GM19395 (cell line): ENCODE data around the gene SPEM1.

Source experiments
- ATAC-seq: cut with Tn5 transposase; IDR thresholded peaks from one replicate; pipeline ENCODE4 v1.9.1; 2021; ENCODE audit warnings: mild to moderate bottlenecking, moderate library complexity; ENCODE audit not compliant: unreplicated experiment

The SPEM1 gene

GRCh38 chr17:7417056-7417655 is 3.0 kb upstream of the SPEM1 start:
- ATAC-seq, result no peak

GRCh38 chr17:7418472-7419152 is 1.5 kb upstream of the SPEM1 start:
- no peak for ATAC-seq

GRCh38 chr17:7421186-7421585 is 1.1 kb downstream of the SPEM1 start:
- ATAC-seq, result no peak

DNA sequence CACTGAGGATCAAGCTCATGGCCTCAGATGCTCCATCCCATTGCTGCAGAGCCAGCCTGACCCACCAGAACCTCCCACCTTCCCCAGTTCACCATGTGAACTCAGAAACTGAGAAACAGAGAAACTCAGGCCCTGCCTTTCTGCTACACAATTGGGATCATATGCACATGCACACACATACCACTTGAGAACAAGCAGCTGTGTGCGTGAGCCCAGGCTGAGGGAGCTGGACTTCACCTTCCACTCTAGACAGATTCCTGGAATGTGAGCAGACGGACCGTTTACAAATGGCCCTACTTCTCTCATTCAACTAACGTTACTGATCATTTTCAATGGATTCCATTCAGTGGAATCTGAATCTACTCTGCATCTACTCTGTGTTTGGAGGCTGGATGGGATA is 3.6 kb downstream of the SPEM1 start:
- ATAC-seq, result no peak

DNA sequence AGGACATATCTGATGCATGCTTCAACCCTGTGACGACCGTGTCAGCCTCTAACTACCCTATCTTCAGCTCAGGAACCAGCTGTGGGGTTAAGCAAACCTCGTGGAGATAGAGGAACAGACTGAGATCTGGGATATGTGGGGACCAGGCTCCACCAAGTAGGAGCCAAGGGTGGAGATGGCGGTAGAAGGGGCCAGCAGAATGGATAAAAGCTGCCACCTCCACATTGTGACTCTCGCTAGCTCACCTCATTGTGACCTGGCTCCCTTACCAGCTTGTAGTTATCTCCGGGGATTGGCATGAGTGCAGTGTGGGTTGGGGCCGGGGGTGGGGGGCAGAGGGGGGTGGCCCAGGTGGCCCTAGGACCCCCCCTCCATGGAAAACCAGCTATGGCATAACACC is 5.2 kb downstream of the SPEM1 start, which contains the start of gene SPEM2:
Gene SPEM2, plus strand, starts transcription at position 301 of the 400 bp plus-strand sequence. Its CDS starts 73 bp downstream, at position 374.
- no peak for ATAC-seq

DNA sequence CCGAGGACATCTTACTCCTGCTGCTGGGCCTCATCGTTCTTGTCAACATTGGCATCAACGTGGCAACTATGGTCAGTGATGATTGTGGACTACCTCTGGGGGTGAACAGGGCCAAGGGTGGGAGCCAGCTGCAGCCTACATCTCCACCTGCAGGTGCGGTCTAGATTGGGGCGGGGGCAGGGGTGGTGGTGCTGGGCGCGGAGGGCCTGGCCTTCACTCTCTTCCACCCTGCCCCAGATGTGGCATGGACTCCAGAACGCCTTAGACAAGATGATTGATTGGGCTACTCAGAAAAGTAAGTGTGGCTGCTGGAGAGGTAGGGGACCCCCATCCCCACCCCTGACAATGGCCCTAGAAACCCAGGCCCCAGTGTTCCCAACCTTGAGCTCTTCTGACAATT is 5.6 kb downstream of the SPEM1 start:
- no peak for ATAC-seq

DNA sequence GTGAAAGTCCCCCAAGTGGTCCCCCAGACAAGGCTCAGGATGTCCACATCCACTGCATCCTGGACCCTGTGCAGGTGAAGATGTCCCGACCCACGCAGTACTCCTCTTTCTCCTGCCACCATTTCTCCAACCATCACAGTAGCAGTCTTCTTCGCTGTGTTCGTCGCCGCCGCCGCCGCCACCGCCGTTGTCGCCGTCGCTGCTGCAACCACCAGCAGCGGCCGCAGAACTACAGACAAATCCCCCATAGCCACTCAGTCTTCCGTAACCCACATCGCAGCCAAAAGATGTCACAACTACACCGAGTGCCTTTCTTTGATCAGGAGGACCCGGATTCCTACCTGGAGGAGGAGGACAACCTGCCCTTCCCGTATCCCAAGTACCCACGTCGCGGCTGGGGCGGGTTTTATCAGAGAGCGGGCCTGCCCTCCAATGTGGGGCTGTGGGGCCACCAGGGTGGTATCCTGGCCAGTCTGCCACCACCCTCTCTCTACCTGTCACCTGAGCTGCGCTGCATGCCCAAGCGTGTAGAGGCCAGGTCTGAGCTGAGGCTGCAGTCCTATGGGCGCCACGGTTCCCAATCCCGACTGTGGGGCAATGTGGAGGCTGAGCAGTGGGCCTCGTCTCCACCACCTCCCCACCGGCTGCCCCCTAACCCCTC is 6.2 kb downstream of the SPEM1 start:
- no peak for ATAC-seq

DNA sequence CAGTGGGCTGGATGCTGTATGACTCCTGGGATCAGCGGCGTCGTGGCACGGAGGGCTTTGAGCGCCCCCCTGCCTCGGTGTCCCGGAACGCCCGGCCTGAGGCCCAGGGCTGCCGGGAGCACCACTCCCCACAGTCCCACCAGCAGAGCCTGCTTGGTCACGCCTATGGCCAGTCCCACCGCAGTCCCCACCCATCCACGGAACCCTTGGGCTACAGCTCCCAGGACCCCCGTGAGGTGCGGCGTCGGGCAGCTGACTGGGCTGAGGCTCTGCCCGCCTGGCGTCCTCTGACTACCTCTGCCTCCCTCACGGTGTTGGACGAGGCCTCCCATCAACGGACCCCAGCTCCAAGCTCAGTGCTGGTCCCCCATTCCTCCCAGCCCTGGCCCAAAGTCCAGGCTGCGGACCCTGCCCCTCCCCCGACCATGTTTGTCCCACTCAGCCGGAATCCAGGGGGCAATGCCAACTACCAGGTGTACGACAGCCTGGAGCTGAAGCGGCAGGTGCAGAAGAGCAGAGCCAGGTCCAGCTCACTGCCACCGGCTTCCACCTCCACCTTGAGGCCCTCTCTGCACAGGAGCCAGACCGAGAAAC is 6.9 kb downstream of the SPEM1 start:
- ATAC-seq, result no peak

DNA sequence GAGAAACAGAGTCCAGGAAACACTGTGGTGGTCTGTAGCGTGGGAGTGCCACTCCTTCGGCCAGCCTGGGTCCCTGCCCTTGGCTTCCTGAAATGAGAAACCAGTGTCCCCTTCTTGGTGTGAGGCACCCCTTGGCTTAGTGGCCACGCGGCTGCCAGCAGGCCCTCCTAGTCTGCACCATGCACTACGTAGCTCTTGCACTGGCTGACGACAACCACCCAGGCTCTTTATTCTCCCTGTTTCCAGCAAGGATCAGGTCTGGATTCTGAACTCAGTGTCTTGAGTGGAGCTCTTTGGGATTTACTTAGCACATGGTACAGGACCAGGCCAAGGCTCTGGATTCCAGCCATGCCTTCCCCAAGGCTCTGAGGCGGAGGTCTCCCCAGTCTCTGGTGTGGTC is 7.4 kb downstream of the SPEM1 start:
- no peak for ATAC-seq

GRCh38 chr17:7428557-7428956 is 8.4 kb downstream of the SPEM1 start, which contains the start of gene SPEM3:
TSS of gene SPEM3 (plus strand) at chr17:7428857. CDS start at chr17:7428903, 46 bp downstream.
- no peak for ATAC-seq

DNA sequence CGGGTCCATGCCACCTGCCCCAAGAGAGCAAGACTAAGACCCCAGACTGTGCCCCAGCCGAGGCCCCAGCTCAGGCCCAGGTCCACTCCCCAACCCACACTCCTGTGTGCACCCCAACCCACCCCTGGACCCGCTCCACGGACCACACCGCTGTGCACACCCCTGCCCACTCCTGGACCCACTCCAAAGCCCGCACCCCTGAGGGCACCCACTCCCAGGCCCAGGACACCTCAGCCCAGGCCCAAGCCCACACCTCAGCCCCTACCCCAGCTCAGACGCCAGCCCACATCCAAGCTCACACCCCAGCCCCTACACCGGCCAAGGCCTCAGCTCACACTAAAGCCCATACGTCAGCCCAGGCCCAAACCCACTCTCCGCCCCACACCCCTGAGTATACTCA is 9.6 kb downstream of the SPEM1 start:
- ATAC-seq, result no peak

DNA sequence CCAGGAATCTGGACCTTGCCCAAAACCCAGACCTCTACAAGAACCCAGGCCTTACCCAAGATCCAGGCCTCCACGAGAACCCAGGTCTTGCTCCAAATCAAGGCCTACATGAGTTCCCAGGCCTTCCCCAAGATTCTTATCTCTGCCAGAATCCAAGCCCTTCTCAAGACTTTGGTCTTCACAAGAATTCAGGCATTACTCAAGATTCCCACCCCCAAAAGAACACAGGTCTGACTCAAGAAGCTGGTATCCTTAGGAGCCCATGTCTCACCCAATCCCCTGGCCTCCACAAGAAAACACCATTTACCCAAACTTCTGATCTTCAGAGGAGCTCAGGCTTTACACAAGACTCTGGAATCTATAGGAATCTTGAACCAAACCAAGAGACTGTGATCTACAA is 11.1 kb downstream of the SPEM1 start:
- ATAC-seq, result no peak

GRCh38 chr17:7432296-7432695 is 12.2 kb downstream of the SPEM1 start:
- ATAC-seq, result no peak

GRCh38 chr17:7435676-7436555 is 15.8 kb downstream of the SPEM1 start:
- ATAC-seq, result peak; percentile 14

GRCh38 chr17:7436556-7437368 is 16.6 kb downstream of the SPEM1 start:
- no peak for ATAC-seq

DNA sequence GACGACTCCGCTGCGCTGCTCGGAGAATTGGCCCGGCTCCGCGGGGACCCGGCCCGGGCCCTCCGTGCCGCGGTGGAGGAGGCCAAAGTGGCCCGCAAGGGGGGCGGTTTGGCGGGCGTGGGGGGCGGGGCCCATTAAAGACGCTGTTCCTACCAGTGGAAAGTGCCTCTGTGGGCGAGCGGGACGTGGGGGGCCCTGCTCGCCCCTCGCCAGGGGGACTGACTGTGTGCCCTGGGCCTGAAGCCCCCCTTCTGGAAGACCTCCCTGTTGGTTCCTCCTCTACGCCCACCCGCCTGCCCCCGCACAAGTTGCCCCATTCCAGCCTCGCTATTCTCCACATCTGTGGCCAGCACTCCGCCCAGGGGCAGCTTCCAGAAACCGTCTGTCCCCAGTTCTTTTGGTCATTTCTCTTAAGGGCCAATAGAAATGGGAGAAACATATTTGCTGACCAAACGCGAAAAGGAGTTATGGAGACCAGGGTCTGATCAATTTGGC is 17.3 kb downstream of the SPEM1 start:
- no peak for ATAC-seq

DNA sequence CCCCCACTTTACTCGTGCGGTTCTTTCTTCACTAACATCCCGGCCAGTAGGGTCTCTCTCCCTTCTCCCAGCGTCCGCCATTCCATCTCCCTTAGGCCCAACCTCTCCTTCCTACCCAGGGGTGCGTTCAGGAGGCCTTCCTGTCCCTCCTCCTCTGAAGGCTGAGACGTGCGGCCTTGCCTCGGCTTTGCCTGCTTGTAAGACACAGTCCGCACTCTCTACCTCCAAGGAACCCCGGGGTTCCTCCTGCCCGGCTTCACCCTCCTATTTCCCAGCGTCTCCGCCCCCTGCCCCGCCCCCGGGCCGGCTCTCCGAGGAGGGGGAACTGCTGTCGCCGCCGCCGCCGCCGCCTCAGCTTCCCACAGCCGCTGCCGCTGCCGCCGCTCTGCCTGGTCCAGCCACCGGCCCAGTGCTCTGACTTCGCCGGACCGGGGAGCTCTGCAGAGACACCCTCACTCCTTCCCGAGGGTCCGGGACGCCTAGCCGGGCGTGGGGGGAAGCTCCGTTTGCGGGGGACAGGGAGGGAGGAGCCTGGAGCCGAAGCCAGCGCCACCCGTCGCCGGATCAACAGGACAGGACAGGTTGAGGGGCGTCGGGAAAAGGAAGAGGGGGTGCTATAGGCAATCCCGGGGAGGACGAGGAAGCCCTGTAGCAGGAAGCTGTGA is 18.0 kb downstream of the SPEM1 start:
- ATAC-seq, result no peak

DNA sequence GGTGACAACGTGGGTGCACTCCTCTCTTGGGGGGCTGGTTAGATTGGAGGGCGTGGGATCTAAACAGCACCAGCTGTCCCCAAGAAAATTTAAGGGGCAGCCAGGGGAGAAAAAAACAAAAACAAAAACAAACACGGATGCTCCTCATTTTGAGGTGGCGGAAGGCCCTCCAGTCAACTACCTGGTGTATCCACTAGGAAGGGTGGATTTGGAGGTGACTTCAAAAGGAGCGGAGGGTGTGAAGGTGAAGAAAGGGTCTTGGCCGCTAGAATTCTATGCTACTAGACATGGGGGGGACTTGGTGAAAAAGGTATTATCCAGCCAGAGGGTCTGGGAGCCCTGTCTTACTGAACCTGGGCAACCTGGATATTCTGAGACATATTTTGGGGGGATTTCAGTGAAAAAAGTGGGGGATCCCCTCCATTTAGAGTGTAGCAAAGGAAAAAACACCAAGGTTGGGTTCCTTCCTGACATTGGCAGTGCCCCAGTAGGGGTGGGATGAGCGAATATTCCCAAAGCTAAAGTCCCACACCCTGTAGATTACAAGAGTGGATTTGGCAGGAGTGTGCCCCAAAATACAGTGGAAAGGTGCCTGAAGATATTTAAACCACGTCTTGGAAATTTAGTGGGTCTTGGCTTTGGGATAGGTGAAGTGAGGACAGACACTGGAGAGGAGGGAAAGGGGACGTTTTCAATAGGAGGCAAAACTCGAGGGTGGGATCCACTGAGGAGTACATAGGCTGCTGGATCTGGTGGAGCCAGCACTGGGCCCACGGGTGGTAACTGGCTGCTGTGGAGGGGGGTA is 18.7 kb downstream of the SPEM1 start:
- ATAC-seq, result no peak
